ENCODE results near the gene SSTR4. TPM values are rescaled to one million over a fixed set of nuclear protein-coding genes. Genes with fewer than 3 reads are reported as not detected.

SSTR4 gene
- total and polyA plus RNA-seq, 9 of the 15 experiments (the other 6 are each of a cell fraction or from before 2014, with no cell fraction given): not detected

DNA sequence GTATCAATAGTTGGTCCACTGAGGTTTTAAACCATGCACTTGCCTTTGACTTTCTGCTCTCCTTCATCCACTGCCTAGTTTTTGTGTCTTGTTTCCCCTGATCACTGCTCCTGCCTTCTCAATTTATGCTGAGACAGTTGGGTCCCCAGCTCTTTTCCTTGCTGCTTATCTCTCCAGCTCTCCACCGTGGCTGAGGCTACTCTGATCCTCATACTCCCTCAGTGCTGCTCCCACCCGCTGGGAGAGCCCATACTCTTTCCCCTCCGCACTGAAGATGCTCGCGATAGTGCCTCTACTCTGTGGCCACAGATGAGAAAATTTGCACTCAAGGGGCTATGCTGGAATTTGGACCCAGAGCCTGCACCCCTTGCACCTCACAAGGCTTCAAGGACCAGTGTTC lies 17.8 kb downstream of the SSTR4 start (continued):
- TF ChIP-seq, protein P1, sequence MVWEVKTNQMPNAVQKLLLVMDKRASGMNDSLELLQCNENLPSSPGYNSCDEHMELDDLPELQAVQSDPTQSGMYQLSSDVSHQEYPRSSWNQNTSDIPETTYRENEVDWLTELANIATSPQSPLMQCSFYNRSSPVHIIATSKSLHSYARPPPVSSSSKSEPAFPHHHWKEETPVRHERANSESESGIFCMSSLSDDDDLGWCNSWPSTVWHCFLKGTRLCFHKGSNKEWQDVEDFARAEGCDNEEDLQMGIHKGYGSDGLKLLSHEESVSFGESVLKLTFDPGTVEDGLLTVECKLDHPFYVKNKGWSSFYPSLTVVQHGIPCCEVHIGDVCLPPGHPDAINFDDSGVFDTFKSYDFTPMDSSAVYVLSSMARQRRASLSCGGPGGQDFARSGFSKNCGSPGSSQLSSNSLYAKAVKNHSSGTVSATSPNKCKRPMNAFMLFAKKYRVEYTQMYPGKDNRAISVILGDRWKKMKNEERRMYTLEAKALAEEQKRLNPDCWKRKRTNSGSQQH (CRISPR knock-in tag; IDR thresholded peaks at IDR 0.05): no peak
- TF ChIP-seq, protein P2, sequence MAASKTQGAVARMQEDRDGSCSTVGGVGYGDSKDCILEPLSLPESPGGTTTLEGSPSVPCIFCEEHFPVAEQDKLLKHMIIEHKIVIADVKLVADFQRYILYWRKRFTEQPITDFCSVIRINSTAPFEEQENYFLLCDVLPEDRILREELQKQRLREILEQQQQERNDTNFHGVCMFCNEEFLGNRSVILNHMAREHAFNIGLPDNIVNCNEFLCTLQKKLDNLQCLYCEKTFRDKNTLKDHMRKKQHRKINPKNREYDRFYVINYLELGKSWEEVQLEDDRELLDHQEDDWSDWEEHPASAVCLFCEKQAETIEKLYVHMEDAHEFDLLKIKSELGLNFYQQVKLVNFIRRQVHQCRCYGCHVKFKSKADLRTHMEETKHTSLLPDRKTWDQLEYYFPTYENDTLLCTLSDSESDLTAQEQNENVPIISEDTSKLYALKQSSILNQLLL (CRISPR knock-in tag; IDR thresholded peaks at IDR 0.05; ENCODE audit: borderline replicate concordance): no peak
- TF ChIP-seq MED1 (CRISPR knock-in tag; IDR thresholded peaks at IDR 0.05; ENCODE audit: borderline replicate concordance): no peak
- TF ChIP-seq RBM15 (IDR thresholded peaks at IDR 0.05; ENCODE audit: insufficient read depth, low read length): no peak
- no peak for TF ChIP-seq NCOA6 (IDR thresholded peaks at IDR 0.05)
- TF ChIP-seq FOS (IDR thresholded peaks at IDR 0.05; ENCODE audit: extremely low read depth, insufficient read length): no peak
- TF ChIP-seq CBFA2T3 (IDR thresholded peaks at IDR 0.05): 0 out of 2 replicates have a peak, but pooled peaks have one; percentile 22
- no peak for TF ChIP-seq TAF7 (tag; IDR thresholded peaks at IDR 0.05)

DNA sequence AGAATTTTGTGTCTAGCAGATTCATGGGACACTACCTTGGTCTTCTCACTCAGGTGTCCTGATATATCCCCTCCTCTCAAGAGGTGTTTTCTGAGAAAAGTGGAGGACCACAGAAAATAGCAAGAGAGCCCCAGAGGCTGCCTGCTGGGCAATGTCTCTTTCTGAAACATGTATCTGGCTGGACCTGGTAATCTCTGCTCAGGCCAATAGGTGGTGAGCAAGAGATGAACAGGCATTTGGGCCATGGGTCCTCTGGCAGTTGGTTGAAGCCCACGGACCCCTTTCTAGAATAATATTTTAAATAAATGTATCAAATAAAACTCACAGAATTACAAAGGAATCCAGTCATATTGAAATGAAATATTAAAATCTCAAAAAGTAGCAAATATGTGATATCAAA lies 23.1 kb downstream of the SSTR4 start:
- FAIRE-seq (peak; percentile 15), ATAC-seq (peak; percentile 59; the same call in 2 of the 3 replicates), DNase-seq (ENCODE audit: extremely low read depth in 1 of 4, low spot score in 3 of 4) (no peak)
- no peaks in the 10 kb centered on the region for H3K27me3 ChIP-seq (ENCODE audit: control insufficient read depth in 2 of 2, insufficient read depth in 2 of 2, low read length in 2 of 2)
- no peaks in the 10 kb centered on the region for H3K9me3 ChIP-seq (replicated peaks; ENCODE audit: control insufficient read depth, insufficient read depth, low read depth, low read length)
- intact Hi-C loops (cut with micrococcal nuclease) (loop anchor here (10.0 kb wide), 1 partner anchor 287 kb away; no protein-coding TSS in a partner anchor), in situ Hi-C loops (cut with MboI) (loop anchor here (10.0 kb wide), 1 partner anchor 287 kb away; no protein-coding TSS in a partner anchor)
- WGBS (ENCODE audit: insufficient coverage, low coverage, missing lambda C conversion rate): 0% methylated on average over 1 of the region's 1 CpG
- no TSS peak for BruUV-seq (replicated peaks)
- ChIA-PET CTCF (ENCODE audit: low intra/inter-chr PET ratio) (no interaction called here), POLR2A (no interaction called here)
- TF ChIP-seq PHF8 (IDR thresholded peaks at IDR 0.05; ENCODE audit: borderline replicate concordance, low read length): no peak
- TF ChIP-seq, protein P3, sequence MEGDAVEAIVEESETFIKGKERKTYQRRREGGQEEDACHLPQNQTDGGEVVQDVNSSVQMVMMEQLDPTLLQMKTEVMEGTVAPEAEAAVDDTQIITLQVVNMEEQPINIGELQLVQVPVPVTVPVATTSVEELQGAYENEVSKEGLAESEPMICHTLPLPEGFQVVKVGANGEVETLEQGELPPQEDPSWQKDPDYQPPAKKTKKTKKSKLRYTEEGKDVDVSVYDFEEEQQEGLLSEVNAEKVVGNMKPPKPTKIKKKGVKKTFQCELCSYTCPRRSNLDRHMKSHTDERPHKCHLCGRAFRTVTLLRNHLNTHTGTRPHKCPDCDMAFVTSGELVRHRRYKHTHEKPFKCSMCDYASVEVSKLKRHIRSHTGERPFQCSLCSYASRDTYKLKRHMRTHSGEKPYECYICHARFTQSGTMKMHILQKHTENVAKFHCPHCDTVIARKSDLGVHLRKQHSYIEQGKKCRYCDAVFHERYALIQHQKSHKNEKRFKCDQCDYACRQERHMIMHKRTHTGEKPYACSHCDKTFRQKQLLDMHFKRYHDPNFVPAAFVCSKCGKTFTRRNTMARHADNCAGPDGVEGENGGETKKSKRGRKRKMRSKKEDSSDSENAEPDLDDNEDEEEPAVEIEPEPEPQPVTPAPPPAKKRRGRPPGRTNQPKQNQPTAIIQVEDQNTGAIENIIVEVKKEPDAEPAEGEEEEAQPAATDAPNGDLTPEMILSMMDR (IDR thresholded peaks at IDR 0.05 in 2 of 3, conservative IDR thresholded peaks at IDR 0.05 in 1 of 3; ENCODE audit: insufficient read depth in 2 of 3, low read depth in 1 of 3, low read length in 3 of 3): peak; percentile 33 to 41 (median 39); a peak in 4 of 6 replicates
- TF ChIP-seq SMAD2 (IDR thresholded peaks at IDR 0.05; ENCODE audit: low read depth, low read length): no peak
- peak in 1 of 2 experiments; percentile 46; a peak in 2 of 4 replicates for TF ChIP-seq RAD21 (CRISPR knock-in tag; conservative IDR thresholded peaks at IDR 0.05 in 1 of 2, IDR thresholded peaks at IDR 0.05 in 1 of 2)
- peaks cover 2 to 24% of the 10 kb centered on the region in 2 experiments; a peak in 4 of 5 replicates for H3K4me1 ChIP-seq (replicated peaks in 1 of 2; ENCODE audit: control insufficient read depth in 2 of 2, insufficient read depth in 2 of 2, low read length in 2 of 2)
- no peaks in the 10 kb centered on the region for H3K79me2 ChIP-seq (ENCODE audit: control insufficient read depth, insufficient read depth, low read length)
- no peaks in the 10 kb centered on the region for H3K36me3 ChIP-seq (ENCODE audit: control insufficient read depth, insufficient read depth, low read length)
- no peak overlapping the region for H3K27ac ChIP-seq (ENCODE audit: extremely low read depth, low read depth, low read length)
- H4K20me1 ChIP-seq (replicated peaks; ENCODE audit: control insufficient read depth, insufficient read depth, low read length): no peaks in the 10 kb centered on the region
- no peak overlapping the region for H3K4me3 ChIP-seq
- no peak overlapping the region for H2AFZ ChIP-seq (ENCODE audit: low read depth, low read length)
- H3K4me2 ChIP-seq (ENCODE audit: insufficient read depth, low read length): no peak overlapping the region
- no peaks in the 10 kb centered on the region for H3K9me1 ChIP-seq (ENCODE audit: control insufficient read depth, insufficient read depth, low read length)
- no peak overlapping the region for H3K9ac ChIP-seq (ENCODE audit: insufficient read depth in 1 of 2, low read depth in 2 of 2, low read length in 2 of 2)
